OCI-LY7 (cell line): ENCODE results near the gene GIPC1. TPM values are rescaled to one million over a fixed set of nuclear protein-coding genes. Genes with fewer than 3 reads are reported as not detected.
"Not testable (repeated sequence)": the region's sequence is repeated elsewhere in the genome, so short reads cannot be mapped to it uniquely, and the experiment has no call there.

Source experiments
- BruUV-seq: library from RNA; stranded (reverse); fragments of 400-500 nt; replicated peaks from 2 replicates; lab custom pipeline; 2021; lab: Mats Ljungman, UMichigan
- CTCF ChIA-PET: fragments of 300-600 bp; sonication (Branson Sonifier 250); formaldehyde crosslinking; loops from one replicate; lab custom pipeline; 2022; ENCODE audit warnings: antibody characterized with exemption; ENCODE audit not compliant: unreplicated experiment; lab: Charles Lee
- POLR2A ChIA-PET: fragments of 300-600 bp; sonication (Branson Sonifier 250); formaldehyde crosslinking; loops from one replicate; lab custom pipeline; 2022; ENCODE audit warnings: antibody characterized with exemption; lab: Charles Lee
- DNase-seq: peaks from one replicate; pipeline ENCODE4 v3.0.0-alpha.2; 2015; ENCODE audit warnings: low spot score
- H2AFZ ChIP-seq: fragments of 200-600 bp; sonication (generic), shearing (Covaris generic); 2 replicates; pipeline ENCODE4 v1.6.1; 2014; ENCODE audit warnings: mild to moderate bottlenecking, antibody characterized with exemption, low read length, moderate library complexity
- H3K27ac ChIP-seq: fragments of 200-600 bp; sonication (generic); 2 replicates; pipeline ENCODE4 v1.5.1; 2014; ENCODE audit warnings: mixed run types, low read depth, mild to moderate bottlenecking, moderate library complexity, low read length, inconsistent platforms; ENCODE audit not compliant: poor library complexity, severe bottlenecking
- H3K36me3 ChIP-seq: fragments of 200-600 bp; sonication (generic); 2 replicates; pipeline ENCODE4 v1.6.1; 2014; ENCODE audit warnings: mild to moderate bottlenecking, antibody characterized with exemption, low read length, moderate library complexity, mixed read lengths; ENCODE audit not compliant: insufficient read depth
- H3K4me1 ChIP-seq: fragments of 200-600 bp; sonication (generic); 2 replicates; pipeline ENCODE4 v1.5.1; 2014; ENCODE audit warnings: mild to moderate bottlenecking, low read length; ENCODE audit not compliant: insufficient read depth, poor library complexity, severe bottlenecking
- H3K4me2 ChIP-seq: fragments of 200-600 bp; sonication (generic); 2 replicates; pipeline ENCODE4 v1.6.1; 2014; ENCODE audit warnings: mild to moderate bottlenecking, low read length
- H3K4me3 ChIP-seq: fragments of 200-600 bp; sonication (generic); 2 replicates; pipeline ENCODE4 v1.5.1; 2014; ENCODE audit warnings: mild to moderate bottlenecking, low read depth, low read length; ENCODE audit not compliant: poor library complexity, severe bottlenecking
- H3K79me2 ChIP-seq: fragments of 200-600 bp; sonication (generic); 2 replicates; pipeline ENCODE4 v1.6.1; 2016; ENCODE audit warnings: low read depth, mild to moderate bottlenecking, low read length, moderate library complexity, mixed read lengths; ENCODE audit not compliant: insufficient read depth
- H3K9me2 ChIP-seq: fragments of 200-600 bp; sonication (generic); 2 replicates; pipeline ENCODE4 v1.6.1; 2016; ENCODE audit warnings: mild to moderate bottlenecking, low read length, mixed read lengths; ENCODE audit not compliant: insufficient read depth
- H3K9me3 ChIP-seq: fragments of 200-600 bp; sonication (generic); 2 replicates; pipeline ENCODE4 v1.6.1; 2014; ENCODE audit warnings: mild to moderate bottlenecking, mixed run types, low read length, mixed read lengths
- H4K20me1 ChIP-seq: fragments of 200-600 bp; sonication (generic); 2 replicates; pipeline ENCODE4 v1.6.1; 2014; ENCODE audit warnings: mild to moderate bottlenecking, antibody characterized with exemption, low read length, moderate library complexity, mixed read lengths; ENCODE audit not compliant: insufficient read depth
- CTCF ChIP-seq: fragments of 200-600 bp; sonication (generic); conservative IDR thresholded peaks from 2 replicates; pipeline ENCODE4 v1.5.1; 2014; ENCODE audit warnings: mild to moderate bottlenecking, antibody characterized with exemption, low read length, moderate library complexity, mixed read lengths
- EZH2phosphoT487 ChIP-seq: fragments of 200-600 bp; sonication (generic); IDR thresholded peaks from 2 replicates; pipeline ENCODE4 v1.6.1; 2018; ENCODE audit warnings: low read depth, borderline replicate concordance, mild to moderate bottlenecking, mixed run types, antibody characterized with exemption, low read length, moderate library complexity, mixed read lengths
- intact Hi-C: fragments of 100-400 bp; cut with micrococcal nuclease; formaldehyde crosslinking; loops from one replicate; pipeline ENCODE4 v1.10.0; 2022; ENCODE audit not compliant: unreplicated experiment
- total RNA-seq, 2 experiments: library from RNA; depleted of rRNA in 1 of 2; stranded (reverse); fragments of >200 nt in 1 of 2; shearing (Covaris generic) in 1 of 2; gene quantifications; 2 replicates each; pipeline ENCODE4 v1.2.3, GENCODE V29; 2014 to 2022

GIPC1 gene
- total RNA-seq, 2 experiments from 2014 or later: 18.5 to 38.3 TPM

DNA sequence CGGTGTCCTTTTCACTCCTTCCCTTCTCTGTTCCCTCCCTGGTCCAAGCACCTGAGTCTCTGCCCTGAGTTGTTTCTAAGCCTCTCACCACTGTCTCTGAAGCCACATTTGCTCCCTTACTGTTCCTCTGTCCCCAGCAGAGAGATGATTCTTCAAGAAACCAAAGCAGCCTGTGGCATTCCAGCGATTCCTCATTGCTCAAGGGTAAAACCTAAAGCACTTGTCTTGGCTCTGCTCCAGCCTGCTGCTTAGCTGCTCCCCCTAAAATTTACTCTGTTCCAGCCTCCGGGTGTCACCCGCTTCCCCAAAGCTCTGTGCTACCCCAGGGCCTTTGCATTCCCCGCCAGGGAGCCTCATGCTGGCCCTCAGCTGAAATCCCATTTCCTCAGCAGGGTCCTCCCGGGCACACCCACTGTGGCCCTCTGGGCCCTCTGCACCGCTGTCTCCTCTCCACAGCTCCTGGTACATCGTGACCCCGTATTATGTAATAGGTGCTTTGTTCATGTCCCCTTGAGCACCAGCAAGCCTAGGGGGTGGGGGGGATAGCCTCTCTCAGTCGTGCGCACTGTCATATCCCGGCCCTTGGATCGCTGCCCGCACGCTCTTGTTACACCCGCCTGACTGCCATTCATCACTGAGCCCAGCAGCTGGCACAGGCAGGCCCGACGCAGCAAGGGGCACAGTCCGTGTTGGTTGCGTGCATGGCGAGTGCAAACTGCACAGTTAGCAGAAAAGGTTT, 49.2 kb upstream of the GIPC1 start:
- no peak overlapping the region for H2AFZ ChIP-seq
- intact Hi-C loops: no loop called here
- H3K4me1 ChIP-seq: peaks cover 9% of the 10 kb centered on the region
- no peak overlapping the region for H3K27ac ChIP-seq
- H3K79me2 ChIP-seq: peaks cover 18% of the 10 kb centered on the region; the same call in 1 of the 2 replicates
- H3K4me2 ChIP-seq: no peak overlapping the region
- H3K9me2 ChIP-seq: no peaks in the 10 kb centered on the region
- H4K20me1 ChIP-seq: no peaks in the 10 kb centered on the region
- peaks cover 16% of the 10 kb centered on the region for H3K36me3 ChIP-seq
- no peaks in the 10 kb centered on the region for H3K9me3 ChIP-seq
- POLR2A ChIA-PET: interaction anchor here (0.6 to 0.7 kb wide), 2 partner anchors 17 to 719 kb away, joined by 3 read pairs; no protein-coding TSS in a partner anchor
- no peak overlapping the region for H3K4me3 ChIP-seq
- TF ChIP-seq EZH2phosphoT487 (no peak), CTCF (no peak)
- BruUV-seq: no TSS peak
- CTCF ChIA-PET: no interaction called here
- DNase-seq: no peak

DNA sequence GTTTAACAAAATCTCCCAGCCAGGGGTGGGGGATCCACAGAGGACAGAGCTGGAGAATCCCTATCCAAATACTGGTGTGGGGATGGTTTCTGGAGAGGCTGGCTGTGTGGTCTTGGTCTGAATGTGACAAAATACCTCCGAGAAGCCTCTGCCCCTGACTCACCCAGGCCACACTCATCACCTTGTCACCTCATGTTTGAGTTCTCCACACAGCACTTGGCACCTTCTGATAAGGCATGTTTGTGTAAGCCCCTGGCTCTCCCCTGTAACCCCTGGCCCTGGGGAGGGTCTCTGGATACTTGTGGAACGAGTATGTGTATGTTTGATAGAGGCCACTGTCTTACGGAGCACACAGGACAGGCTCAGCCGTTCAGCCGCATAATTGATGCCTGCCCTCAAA, 48.1 kb upstream of the GIPC1 start:
- Histone ChIP-seq H4K20me1 (no peaks in the 10 kb centered on the region), H2AFZ (no peak overlapping the region), H3K4me2 (no peak overlapping the region), H3K4me1 (peaks cover 6% of the 10 kb centered on the region), H3K9me3 (no peaks in the 10 kb centered on the region), H3K79me2 (peaks cover 23% of the 10 kb centered on the region; the same call in 1 of the 2 replicates), H3K27ac (no peak overlapping the region), H3K36me3 (peaks cover 18% of the 10 kb centered on the region), H3K9me2 (no peaks in the 10 kb centered on the region), H3K4me3 (no peak overlapping the region)
- BruUV-seq: no TSS peak
- CTCF ChIA-PET: no interaction called here
- intact Hi-C loops: no loop called here
- DNase-seq: no peak
- POLR2A ChIA-PET: no interaction called here
- no peak for TF ChIP-seq CTCF
- no peak for TF ChIP-seq EZH2phosphoT487

- H3K27ac ChIP-seq: no peak overlapping the region
- BruUV-seq: no TSS peak
- ChIA-PET CTCF (no interaction called here), POLR2A (no interaction called here)
- no peak overlapping the region for H2AFZ ChIP-seq
- H3K4me3 ChIP-seq: no peak overlapping the region
- no peaks in the 10 kb centered on the region for H4K20me1 ChIP-seq
- no peak overlapping the region for H3K4me2 ChIP-seq
- no peak for DNase-seq
- no peaks in the 10 kb centered on the region for H3K9me3 ChIP-seq
- peaks cover 28% of the 10 kb centered on the region; the same call in 1 of the 2 replicates for H3K79me2 ChIP-seq
- H3K9me2 ChIP-seq: no peaks in the 10 kb centered on the region
- no peak for TF ChIP-seq EZH2phosphoT487
- TF ChIP-seq CTCF: no peak
- peaks cover 8% of the 10 kb centered on the region; the same call in 1 of the 2 replicates for H3K36me3 ChIP-seq
- intact Hi-C loops: no loop called here
- peaks cover 6% of the 10 kb centered on the region for H3K4me1 ChIP-seq
Measured at GRCh38 chr19:14542711-14543328, 46.9 kb upstream of the GIPC1 start.

GRCh38 chr19:14541979-14542378, 46.1 kb upstream of the GIPC1 start:
- intact Hi-C loops, H3K4me3 ChIP-seq: not testable (repeated sequence)

More at GRCh38 chr19:14541979-14542378, 46.1 kb upstream of the GIPC1 start:
- H3K9me2 ChIP-seq, H3K9me3 ChIP-seq, H2AFZ ChIP-seq, H3K4me2 ChIP-seq, DNase-seq, H4K20me1 ChIP-seq, BruUV-seq, H3K27ac ChIP-seq, CTCF ChIA-PET, H3K36me3 ChIP-seq: not testable (repeated sequence)
- H3K4me1 ChIP-seq: peaks cover 12% of the 10 kb centered on the region
- POLR2A ChIA-PET: interaction anchor here (0.7 kb wide), 1 partner anchor 9 kb away, joined by 4 read pairs; no protein-coding TSS in a partner anchor
- H3K79me2 ChIP-seq: peaks cover 28% of the 10 kb centered on the region; the same call in 1 of the 2 replicates
